NT2/D1 (cell line): ENCODE measurements around the gene TMEM183A.

Source experiments
- SUZ12 ChIP-seq: IDR thresholded peaks from 2 replicates; pipeline ENCODE4 v1.6.1; 2011; ENCODE audit not compliant: insufficient read length, insufficient read depth; ENCODE audit errors: extremely low read depth
- YY1 ChIP-seq: IDR thresholded peaks from 2 replicates; pipeline ENCODE4 v1.6.1; 2011; ENCODE audit not compliant: insufficient read length, insufficient read depth
- ZNF274 ChIP-seq: IDR thresholded peaks from 2 replicates; pipeline ENCODE4 v1.6.1; 2011; ENCODE audit warnings: mild to moderate bottlenecking, low read depth, low read length

GRCh38 chr1:203049576-203050180 lies 42.5 kb downstream of the TMEM183A start:
- no peak for TF ChIP-seq YY1
- no peak for TF ChIP-seq SUZ12
- TF ChIP-seq ZNF274 = no peak
